ENCODE measurements around the gene NFIA.

The NFIA gene

GRCh38 chr1:61420243-61420642 lies 337.9 kb downstream of the NFIA start:
- in situ Hi-C loops (cut with HindIII; ENCODE audit: low sequenced_read_pairs) = no loop called here
- H3K4me3 ChIP-seq (ENCODE audit: low read depth, low read length) = no peak overlapping the region
- TF ChIP-seq CTCF (IDR thresholded peaks at IDR 0.05; ENCODE audit: low read depth, low read length) = no peak
- no peak for DNase-seq (ENCODE audit: low read depth, low spot score)

- in situ Hi-C loops (cut with HindIII; ENCODE audit: low sequenced_read_pairs) = no loop called here
- no peak for TF ChIP-seq CTCF (IDR thresholded peaks at IDR 0.05; ENCODE audit: low read depth, low read length)
- DNase-seq (ENCODE audit: low read depth, low spot score) = no peak
- H3K4me3 ChIP-seq (ENCODE audit: low read depth, low read length) = no peak overlapping the region
Measured at GRCh38 chr1:61420909-61421835, 338.8 kb downstream of the NFIA start.

- DNase-seq (ENCODE audit: low read depth, low spot score) = no peak
- H3K4me3 ChIP-seq (ENCODE audit: low read depth, low read length) = no peak overlapping the region
- in situ Hi-C loops (cut with HindIII; ENCODE audit: low sequenced_read_pairs) = no loop called here
- TF ChIP-seq CTCF (IDR thresholded peaks at IDR 0.05; ENCODE audit: low read depth, low read length) = no peak
Measured at GRCh38 chr1:61423643-61424042, 341.3 kb downstream of the NFIA start.

- DNase-seq (ENCODE audit: low read depth, low spot score) = no peak
- in situ Hi-C loops (cut with HindIII; ENCODE audit: low sequenced_read_pairs) = no loop called here
- H3K4me3 ChIP-seq (ENCODE audit: low read depth, low read length) = no peak overlapping the region
- no peak for TF ChIP-seq CTCF (IDR thresholded peaks at IDR 0.05; ENCODE audit: low read depth, low read length)
Measured at GRCh38 chr1:61424382-61424781, 342.0 kb downstream of the NFIA start.

- no peak for DNase-seq (ENCODE audit: low read depth, low spot score)
- in situ Hi-C loops (cut with HindIII; ENCODE audit: low sequenced_read_pairs) = no loop called here
- TF ChIP-seq CTCF (IDR thresholded peaks at IDR 0.05; ENCODE audit: low read depth, low read length) = no peak
- no peak overlapping the region for H3K4me3 ChIP-seq (ENCODE audit: low read depth, low read length)
Measured at GRCh38 chr1:61425040-61425439, 342.7 kb downstream of the NFIA start.

GRCh38 chr1:61426254-61426653 lies 343.9 kb downstream of the NFIA start:
- no peak overlapping the region for H3K4me3 ChIP-seq (ENCODE audit: low read depth, low read length)
- no peak for DNase-seq (ENCODE audit: low read depth, low spot score)
- no peak for TF ChIP-seq CTCF (IDR thresholded peaks at IDR 0.05; ENCODE audit: low read depth, low read length)
- in situ Hi-C loops (cut with HindIII; ENCODE audit: low sequenced_read_pairs) = no loop called here

Data from astrocyte of the spinal cord (primary cell).